GM19467 (cell line): ENCODE data around the gene CLDN20.

Experiments
- ATAC-seq: cut with Tn5 transposase; IDR thresholded peaks from one replicate; pipeline ENCODE4 v1.9.1; 2021; ENCODE audit warnings: mild to moderate bottlenecking, moderate library complexity; ENCODE audit not compliant: unreplicated experiment

Gene CLDN20

DNA sequence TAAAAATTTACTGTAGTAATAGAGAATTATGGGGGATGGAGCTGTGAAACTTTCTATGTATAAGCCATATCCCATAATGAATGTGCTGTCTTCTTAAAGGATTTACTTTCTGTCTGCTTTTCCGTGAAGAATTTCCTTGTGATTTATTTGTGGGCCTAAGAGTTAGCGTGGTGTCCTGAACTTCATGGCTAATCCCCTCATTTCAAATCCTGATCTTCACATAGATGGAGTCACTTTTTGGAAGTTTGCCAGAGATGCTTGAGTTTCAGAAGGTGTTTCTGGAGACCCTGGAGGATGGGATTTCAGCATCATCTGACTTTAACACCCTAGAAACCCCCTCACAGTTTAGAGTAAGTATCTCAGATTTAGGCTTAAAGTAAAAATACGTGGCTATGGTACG, 19.4 kb upstream of the CLDN20 start:
- ATAC-seq = no peak

DNA sequence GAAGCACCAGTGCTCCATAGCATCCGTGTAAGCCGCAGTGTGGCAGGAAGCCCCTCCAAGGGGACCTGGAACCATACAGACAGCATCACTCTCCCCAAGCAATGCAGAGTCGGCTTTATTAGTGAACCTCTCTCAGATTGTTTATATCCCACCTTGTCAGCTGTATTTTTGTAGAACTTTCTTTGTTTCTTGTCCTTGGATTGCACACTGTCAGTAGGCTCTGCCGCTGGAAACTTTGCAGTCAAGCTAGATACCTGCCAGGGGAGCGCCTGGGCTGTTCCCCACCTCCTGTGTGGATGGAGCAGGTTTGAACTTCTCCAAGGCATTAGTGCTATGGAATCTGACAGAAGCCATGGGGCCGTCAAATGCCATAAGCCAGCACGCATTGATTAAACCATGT, 18.6 kb upstream of the CLDN20 start:
- ATAC-seq = no peak

DNA sequence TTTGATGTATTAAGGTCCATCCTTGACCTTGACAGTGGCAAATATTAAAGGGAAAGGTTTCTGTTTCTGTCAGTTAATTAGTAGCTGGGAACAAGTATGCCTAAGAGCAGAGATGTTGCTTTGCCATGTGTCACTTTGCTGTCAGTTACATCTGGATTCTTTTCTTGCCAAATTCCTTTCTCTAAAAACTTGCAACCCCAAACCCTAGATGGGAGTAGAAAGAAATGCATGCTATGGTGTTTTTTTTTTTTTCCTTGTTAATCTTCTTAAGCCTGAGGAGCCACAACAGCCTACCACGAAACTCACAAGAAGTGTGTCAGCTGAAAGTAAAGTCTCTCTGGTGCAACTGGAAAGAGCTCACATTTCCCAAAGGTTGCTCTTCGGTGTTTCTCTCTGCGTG, 18.0 kb upstream of the CLDN20 start:
- no peak for ATAC-seq

DNA sequence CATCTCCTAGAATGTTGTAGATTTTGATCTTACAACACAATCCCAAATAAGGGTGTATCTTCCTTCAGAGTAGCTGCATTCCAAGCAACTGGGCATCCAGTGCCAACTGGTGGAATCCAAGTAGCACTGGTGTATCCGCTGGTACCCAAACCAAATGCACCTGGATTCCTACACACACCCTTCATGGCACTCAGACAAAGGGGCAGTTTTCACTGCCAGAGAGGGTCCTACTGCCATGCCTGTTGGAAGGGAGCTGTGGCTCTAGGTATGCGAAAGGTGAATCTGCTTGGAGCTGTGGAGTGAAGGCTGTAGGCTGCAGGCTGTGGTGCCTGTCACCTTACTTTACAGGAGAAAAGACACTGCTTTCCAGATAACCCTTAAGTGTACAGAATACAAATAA, 17.0 kb upstream of the CLDN20 start:
- ATAC-seq = no peak

DNA sequence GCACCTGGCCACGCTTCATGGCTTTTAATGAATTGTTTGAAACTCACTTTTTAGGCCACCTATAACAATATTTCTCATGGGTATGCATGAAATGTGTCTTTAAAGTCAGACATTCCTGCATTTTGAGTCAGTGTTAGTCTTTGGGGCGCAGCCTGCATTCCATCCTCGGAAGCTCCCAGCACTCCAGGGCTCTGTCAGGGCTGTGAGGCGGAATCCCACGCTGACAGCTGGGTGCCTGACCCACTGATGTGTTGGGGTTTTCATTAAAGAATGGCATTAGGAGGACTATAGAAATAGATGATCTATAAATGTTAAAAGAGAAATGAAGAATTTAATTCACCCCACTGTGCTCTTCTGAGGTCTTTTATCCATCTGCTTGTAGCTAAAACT, 16.2 kb upstream of the CLDN20 start:
- ATAC-seq = no peak

DNA sequence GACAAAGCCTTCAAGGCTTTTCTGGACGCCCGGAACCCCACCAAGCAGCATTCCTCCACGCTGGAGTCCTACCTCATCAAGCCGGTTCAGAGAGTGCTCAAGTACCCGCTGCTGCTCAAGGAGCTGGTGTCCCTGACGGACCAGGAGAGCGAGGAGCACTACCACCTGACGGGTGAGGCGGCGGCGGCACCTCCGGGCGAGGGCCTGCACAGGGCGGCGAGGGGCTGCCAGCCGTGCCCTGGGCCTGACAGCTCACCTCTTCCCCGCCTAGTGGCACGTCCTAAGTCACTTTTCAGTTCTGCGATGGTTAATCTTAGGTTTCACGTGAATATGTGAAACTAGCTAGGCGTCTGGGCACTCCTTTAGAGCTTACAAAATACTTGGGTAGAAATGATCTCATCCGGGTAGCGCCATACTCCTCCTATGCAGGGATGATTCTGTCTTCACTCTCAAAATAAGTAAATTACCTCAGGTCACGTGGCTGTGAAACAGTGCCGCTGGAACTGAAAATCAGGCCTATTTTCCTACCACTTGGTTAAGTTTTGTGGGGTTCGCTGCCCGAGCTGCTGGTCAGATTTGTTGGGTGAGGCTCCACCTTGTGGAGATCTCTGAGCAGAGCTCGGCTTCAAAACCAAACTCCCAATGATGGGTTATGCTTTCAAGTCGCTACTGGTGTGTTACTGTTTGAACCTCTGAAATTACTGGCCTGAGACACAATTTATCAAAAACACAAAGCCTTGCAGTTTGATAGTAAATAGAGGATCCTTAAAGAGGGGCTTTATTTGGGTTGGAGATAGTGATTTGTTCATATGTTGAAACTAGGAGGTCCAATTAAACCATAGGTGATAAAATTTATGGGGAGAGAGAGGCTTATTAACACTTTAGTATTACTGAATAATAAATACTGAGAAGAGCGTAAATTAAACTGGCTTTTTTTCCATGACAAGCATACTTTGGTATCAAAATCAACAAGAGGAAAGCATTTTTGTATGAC, 15.5 kb upstream of the CLDN20 start:
- no peak for ATAC-seq

DNA sequence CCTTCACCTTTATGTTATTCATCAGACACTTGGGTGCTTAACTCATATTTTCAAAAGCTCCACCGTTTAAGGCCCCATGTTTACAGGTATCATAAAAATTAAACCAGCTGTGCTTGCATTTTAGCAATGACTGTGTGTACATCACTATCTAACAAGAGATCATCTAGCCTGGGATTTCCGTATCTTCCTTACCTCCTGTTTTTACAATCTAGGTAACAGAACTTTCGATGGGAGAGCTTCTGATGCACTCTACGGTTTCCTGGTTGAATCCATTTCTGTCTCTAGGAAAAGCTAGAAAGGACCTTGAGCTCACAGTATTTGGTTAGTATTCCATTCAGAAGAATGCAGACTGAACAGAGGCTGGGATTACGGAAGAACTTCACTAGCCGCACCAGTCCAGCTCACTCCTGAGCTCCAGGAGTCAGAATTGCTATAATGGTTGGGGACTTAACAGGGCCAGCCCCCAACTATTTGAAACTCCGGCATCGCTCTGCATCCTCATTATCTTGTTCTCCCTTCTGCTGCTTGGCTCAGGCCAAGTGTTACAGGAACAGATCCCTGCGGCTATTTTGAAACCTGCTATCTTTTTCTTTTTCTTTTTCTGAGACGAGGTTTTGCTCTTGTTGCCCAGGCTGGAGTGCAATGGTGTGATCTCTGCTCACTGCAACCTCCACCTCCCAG, 13.0 kb upstream of the CLDN20 start:
- no peak for ATAC-seq

DNA sequence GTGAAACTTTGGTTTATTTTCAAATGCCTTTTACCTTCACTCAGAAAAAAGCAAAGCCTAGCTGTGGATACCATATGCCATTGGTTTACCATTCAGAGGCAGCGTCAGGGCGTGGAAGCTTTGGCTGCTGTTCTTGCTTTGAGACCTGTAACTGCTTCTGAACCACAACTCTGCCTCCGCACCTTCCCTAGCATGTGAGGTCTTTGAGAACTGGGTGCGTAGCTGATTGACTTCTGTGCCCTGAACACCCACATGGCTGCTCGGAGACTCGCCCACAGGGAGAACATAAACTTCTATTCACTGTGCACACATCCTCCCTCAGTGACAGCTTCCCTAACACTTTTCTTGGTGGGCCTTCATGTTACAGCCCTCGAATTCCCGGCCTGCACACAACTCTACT, 11.2 kb upstream of the CLDN20 start:
- ATAC-seq = no peak

DNA sequence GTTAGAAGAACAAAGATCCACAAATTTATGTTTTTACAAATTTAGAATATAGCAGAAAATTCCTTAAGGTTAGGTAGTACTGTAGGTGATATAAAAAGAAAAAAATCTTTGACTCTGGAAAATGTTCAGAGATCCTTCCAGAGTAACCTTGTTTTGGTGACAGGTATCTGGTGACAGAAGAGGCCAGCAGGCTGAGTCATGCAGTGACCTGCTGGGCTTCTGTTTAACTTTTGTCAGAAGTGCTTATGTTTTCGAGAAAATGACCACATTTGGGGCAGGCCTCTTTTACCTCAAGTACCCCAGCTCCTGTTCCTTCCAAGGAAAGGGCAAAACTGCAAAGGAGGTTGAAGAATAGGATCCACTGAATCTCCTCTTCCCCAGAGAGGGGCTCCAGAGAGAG, 10.5 kb upstream of the CLDN20 start:
- no peak for ATAC-seq

DNA sequence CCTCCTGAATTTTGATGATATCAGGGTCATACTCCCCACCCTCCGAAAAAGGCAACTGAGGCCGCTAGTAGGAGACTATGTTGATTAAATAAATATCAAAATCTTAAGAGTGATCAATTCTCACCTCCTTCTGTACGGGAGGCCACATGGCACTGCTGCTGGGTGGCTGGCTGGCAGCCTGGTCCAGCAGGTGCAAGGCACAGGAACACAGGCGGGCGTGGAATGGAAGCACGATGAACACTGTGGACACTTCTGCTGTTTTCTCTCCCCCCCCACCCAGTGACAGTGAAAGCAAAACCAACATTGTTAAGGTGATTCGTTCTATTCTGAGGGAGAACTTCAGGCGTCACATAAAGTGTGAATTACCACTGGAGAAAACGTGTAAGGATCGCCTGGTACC, 9.7 kb upstream of the CLDN20 start:
- no peak for ATAC-seq

DNA sequence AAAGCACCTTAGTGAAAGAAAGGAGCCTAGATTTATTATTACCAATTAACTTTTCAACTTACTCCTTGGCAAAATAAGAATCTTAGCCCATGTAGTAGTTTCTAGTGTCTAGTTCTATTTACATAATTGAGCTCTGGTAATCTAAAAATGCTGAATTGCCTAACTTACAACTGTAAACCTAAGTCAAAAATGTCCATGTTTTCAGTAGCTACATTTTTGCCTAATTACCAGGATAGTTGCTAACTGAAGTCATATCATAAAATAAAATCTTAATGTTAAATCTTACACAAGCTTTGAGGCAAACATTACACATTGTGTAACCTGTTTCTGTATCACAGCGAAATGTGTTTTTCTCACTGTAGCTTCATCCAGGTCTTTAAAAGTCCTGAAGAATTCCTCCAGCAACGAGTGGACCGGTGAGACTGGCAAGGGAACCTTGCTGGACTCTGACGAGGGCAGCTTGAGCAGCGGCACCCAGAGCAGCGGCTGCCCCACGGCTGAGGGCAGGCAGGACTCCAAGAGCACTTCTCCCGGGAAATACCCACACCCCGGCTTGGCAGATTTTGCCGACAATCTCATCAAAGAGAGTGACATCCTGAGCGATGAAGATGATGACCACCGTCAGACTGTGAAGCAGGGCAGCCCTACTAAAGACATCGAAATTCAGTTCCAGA, 7.6 kb upstream of the CLDN20 start:
- ATAC-seq = no peak

DNA sequence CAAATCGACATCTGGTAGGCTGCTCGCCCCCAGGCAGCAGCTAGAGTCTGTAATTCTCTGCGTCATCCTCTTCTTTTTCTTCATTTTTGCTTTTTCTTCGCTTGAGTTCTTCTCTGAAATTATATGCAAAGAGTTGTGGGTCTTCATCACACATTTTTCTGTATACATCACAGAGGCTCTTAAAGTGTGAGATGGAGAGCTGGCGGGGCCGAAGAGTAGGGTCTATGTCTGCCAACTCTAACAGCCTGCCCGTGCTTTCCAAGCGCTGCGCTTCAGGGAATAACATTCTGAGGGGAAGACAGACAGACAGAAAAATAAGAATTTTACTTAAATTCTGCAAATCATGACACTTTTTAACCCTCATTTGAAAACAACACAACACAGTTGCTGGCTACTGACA, 6.0 kb upstream of the CLDN20 start:
- ATAC-seq = no peak

DNA sequence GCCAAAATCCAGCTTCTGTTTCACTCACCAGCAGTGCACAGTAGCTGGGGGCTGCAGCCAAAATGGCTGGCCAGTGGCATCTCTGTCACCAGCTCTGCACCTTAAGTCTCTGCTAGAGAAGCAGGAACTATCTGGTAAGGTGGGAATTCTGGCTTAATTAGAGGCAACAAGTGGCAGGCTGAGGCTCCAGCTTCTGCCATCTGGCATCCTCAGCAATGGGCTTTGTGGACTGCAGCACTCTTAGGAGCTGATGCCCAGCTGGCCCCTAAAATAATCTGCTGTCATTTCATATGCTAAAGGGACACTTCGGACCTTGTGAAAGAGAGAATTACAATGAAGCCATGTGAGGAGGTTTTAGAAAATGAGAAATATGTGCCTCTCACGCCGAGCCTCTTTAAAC, 4.6 kb upstream of the CLDN20 start:
- ATAC-seq = no peak

DNA sequence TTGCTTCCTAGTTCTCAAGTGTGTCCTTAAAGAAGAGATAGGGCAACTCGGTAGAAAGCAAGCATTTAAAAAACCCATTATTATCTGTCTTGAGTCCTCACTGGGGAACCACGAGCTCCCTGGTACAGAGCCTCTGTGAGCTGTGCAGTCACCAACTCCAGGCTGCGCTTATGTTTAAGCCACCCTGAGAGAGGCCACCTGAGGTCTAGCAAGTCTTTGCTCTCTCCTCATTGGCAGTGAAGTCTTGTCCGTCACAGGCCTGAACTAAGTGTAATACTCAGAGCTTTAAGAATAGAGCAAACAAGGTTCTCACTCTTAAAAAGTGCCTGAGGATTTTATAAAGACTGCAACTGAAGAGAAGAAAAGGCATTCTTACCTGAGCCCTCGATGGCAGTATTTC, 3.9 kb upstream of the CLDN20 start:
- no peak for ATAC-seq

DNA sequence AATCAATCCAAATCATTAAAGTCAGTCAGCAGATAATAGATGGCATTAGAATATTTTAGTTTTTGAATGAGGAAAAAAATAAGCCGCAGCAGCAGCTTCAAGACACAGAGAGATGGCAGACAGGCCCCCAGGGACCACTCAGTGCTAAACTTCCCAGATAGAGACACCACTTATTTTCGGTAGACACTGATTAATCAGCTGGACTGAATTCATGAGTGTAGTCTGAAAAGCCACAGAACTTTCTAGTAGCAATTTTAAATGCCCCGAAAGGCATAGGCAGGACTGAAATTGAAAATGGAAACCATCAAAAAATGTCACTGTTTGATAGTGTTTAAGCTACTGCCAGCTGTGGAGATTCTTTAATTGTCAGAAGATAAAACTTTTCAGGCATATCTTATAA, 3.1 kb upstream of the CLDN20 start:
- no peak for ATAC-seq

DNA sequence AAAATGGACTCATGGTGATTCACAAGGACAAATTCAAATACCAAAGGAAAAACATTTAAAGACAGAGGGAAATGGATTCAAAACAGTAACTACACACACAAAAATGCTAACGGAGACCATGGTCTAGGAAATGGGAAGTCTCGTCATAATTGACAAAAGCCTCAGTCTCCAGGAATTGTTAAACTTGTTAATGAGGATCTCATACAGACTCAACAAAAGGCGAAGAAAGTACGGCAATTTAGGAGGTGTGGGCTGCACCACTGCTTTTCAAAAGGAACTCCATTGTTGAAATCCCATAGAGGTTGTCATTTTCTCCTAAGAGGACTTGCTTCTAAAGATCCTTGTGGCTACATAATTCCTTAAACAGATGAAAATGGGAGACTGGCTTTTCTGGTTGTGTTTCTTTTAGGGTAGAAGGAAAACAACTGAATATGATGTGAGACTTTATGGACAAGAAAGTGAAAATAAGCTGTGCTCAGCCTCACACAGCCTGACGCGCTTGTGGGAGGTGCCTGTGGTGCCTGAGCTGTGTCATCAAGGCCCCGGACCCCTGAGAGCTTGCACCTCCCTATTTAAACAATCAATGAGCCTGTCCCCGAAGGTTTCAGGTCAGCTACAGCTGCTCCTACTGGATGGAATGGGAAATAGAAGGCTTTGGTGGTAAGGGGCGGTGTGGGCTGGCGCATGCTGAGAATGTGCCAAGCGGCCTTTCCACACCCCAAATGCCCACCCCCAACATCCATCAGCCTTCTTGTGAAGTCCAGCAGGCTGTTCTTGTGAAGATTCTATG, 2.5 kb upstream of the CLDN20 start:
- no peak for ATAC-seq

DNA sequence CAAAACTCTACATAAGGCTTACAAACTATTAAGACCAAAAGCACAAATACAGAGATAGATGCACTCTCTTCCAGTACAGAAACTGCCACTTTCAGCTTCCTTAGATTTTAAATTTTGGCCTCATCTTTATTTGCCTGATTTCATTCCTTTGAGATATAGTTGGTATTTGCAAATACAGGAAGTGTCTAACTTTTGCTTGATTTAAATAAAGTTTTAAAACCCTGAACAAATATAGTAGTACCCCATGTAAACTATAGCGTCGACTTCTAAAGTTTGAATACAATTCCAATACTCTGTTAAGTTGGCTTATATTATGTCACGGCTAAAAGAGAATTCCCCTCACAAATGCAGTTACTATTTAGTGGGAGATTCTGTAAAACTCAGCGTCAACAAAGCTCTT, 1.2 kb upstream of the CLDN20 start:
- no peak for ATAC-seq

DNA sequence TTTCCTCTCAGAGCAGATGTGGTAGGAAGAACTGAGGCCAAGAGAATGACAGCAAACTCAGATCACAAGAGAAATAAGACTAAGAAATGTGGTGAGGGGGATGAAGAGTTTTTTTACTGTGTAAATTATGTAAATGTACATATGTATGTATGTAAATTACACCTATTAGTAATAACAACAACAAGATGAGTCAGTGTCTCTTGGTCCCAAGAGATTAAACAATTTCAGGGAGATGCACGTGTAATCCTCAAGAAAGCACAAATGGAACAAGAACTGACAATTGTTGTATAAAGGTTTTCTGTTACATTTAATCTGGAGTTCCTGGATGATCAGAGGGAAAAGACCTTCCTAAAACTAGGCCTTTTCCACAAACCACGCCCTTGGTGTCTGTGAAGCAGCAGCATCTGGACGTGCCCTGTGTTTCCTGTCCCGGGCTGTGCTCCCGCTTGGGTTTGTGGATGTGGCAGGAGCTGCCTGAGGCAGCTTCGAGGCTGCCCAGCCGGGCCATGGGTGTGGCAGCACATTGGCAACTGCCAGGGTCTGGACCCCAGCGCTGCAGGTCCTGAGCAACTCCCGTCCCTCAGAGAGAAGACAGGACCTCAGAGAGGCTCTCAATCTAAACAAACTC, 994 bp downstream of the CLDN20 start:
- ATAC-seq = no peak

DNA sequence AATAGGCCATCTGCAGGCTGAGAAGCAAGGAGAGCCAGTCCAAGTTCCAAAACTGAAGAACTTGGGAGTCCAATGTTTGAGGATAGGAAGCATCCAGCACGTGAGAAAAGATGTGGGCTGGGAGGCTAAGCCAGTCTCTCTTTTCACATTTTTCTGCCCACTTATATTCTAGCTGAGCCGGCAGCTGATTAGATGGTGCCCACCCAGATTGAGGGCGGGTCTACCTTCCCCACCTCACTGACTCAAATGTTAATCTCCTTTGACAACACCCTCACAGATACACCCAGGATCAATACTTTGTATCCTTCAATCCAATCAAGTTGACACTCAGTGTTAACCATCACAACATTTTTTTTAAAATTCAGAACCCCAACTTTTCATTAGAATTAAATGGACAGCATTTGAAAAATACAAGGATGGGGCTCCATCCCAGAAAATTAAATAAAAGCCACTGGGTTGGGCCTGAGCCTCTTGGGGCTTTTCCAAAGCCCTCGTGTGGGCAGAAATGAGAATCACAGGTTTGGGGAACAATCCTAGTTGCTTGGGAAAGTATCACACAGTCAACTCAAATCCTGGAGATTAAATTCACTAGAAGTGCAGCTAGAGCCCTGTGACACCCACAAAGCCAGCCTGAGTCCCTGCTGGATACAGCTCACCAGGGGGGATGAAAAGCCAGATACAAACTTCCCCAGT, 2.2 kb downstream of the CLDN20 start:
- no peak for ATAC-seq

DNA sequence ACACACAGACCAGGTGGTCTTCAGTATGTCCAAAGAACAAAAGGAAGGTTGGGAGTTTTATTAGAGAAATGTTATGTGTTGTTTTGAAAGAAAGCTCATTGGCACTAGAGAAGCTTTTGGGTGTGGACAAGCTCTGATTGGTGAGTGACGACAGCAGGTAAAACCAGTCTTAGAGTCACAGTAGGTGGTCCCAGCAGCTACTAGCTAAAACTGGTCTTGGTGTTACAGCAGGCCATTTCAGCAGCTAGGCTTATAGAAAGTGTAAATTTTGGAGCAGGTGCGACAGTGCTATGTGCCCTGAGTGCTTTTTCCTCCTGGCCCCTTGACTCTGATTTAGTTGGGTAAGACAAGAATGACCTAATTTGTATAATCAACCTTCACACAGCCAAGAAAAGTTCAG, 3.6 kb downstream of the CLDN20 start:
- ATAC-seq = no peak
